ENCODE results near the gene NOS1AP. TPM values are rescaled to one million over a fixed set of nuclear protein-coding genes. Genes with fewer than 3 reads are reported as not detected.

NOS1AP gene
- total RNA-seq, 1 experiment from 2014 or later: 9.9 TPM

DNA sequence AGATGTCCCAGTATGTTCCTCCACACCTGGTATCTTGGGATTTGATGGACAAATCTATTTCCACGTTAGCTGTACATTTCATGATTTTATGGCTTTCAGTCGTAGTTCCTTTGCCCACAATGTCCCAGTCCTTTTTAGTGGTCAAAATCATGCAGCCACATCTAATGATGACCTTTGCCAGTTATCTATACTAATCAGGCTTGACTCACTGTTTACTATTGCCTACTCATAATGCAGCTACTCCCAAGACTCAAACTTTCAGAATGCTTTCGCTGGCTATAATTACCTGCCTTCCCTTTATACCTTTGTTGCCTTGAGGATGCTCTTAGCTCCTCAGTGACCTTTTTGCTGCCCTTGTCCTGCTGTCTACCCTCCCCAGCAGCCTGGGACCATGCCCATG lies 6.4 kb downstream of the NOS1AP start:
- Mint-ChIP-seq H3K27me3 (ENCODE audit: unreplicated experiment) (no peaks in the 10 kb centered on the region), H3K36me3 (ENCODE audit: insufficient read depth, unreplicated experiment) (peaks cover 1% of the 10 kb centered on the region), H3K27ac (ENCODE audit: unreplicated experiment) (peak overlapping the region; percentile 3), H3K4me1 (ENCODE audit: low read depth, unreplicated experiment) (peaks cover 61% of the 10 kb centered on the region), H3K4me3 (ENCODE audit: low read depth, unreplicated experiment) (no peak overlapping the region), H3K9me3 (ENCODE audit: low read depth, unreplicated experiment) (no peaks in the 10 kb centered on the region)
- CTCF ChIA-PET: no interaction called here
- intact Hi-C loops (cut with micrococcal nuclease; ENCODE audit: unreplicated experiment): no loop called here
- TF ChIP-seq, protein P1, sequence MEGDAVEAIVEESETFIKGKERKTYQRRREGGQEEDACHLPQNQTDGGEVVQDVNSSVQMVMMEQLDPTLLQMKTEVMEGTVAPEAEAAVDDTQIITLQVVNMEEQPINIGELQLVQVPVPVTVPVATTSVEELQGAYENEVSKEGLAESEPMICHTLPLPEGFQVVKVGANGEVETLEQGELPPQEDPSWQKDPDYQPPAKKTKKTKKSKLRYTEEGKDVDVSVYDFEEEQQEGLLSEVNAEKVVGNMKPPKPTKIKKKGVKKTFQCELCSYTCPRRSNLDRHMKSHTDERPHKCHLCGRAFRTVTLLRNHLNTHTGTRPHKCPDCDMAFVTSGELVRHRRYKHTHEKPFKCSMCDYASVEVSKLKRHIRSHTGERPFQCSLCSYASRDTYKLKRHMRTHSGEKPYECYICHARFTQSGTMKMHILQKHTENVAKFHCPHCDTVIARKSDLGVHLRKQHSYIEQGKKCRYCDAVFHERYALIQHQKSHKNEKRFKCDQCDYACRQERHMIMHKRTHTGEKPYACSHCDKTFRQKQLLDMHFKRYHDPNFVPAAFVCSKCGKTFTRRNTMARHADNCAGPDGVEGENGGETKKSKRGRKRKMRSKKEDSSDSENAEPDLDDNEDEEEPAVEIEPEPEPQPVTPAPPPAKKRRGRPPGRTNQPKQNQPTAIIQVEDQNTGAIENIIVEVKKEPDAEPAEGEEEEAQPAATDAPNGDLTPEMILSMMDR (IDR thresholded peaks at IDR 0.05; ENCODE audit: unreplicated experiment): no peak
- no peak for DNase-seq
- no TSS peak for BruUV-seq (replicated peaks)

DNA sequence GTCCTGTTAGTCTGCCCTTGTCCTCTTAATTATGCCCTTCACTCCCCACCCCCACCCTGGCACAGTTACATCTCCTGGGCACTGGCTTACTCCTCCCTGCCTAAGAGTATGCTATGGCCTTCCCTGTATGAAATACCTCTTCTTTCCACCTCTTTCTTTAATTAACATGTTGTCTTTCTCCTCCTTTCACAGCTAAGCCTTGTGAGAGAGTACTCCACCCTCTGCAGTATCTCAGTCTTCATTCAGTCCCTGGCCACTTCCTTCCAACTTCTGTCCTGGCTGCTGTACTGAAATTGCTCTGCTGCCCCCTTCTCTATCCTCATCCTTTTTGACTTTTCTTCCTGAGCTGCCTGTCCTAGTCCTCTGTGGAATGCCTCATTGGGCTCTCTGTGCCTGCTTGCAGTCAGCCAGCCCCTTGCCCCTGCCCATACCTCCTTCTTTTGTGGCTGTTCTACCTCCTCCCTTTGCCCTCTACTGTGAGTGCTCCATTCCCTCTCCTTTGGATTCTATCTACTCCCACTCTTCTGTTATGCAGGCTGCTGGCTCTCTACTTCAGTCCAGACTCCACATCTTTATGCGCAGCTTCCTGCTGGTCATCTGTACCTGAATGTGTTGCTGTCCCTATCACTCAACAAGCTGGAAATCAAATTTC lies 8.3 kb downstream of the NOS1AP start:
- Mint-ChIP-seq H3K36me3 (ENCODE audit: insufficient read depth, unreplicated experiment) (no peaks in the 10 kb centered on the region), H3K9me3 (ENCODE audit: low read depth, unreplicated experiment) (peaks cover 3% of the 10 kb centered on the region), H3K4me1 (ENCODE audit: low read depth, unreplicated experiment) (peaks cover 56% of the 10 kb centered on the region), H3K27me3 (ENCODE audit: unreplicated experiment) (no peaks in the 10 kb centered on the region), H3K4me3 (ENCODE audit: low read depth, unreplicated experiment) (no peak overlapping the region), H3K27ac (ENCODE audit: unreplicated experiment) (no peak overlapping the region)
- TF ChIP-seq, protein P1 (IDR thresholded peaks at IDR 0.05; ENCODE audit: unreplicated experiment): no peak
- CTCF ChIA-PET: no interaction called here
- DNase-seq: no peak
- BruUV-seq (replicated peaks): no TSS peak
- intact Hi-C loops (cut with micrococcal nuclease; ENCODE audit: unreplicated experiment): no loop called here

DNA sequence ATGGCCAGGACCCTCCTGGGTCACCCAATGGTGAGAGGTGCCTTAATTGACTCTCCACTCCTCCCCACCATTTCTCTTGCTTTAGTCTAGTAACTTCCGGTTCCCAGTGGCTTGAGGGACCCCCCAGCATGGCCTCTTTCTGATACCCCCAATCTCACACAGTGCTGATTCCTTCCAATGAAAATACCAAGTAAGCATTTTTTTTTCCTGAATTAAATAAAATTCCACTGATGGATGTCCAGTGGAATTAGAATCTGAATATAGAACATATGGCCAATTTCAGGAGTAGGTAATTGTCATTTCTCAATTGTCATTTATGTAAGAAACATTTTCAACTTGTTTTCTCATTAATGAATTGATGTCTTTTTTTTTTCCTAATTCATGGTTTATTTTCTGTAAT lies 9.5 kb downstream of the NOS1AP start:
- no peak overlapping the region for H3K27ac Mint-ChIP-seq (ENCODE audit: unreplicated experiment)
- TF ChIP-seq, protein P1 (IDR thresholded peaks at IDR 0.05; ENCODE audit: unreplicated experiment): no peak
- H3K4me3 Mint-ChIP-seq (ENCODE audit: low read depth, unreplicated experiment): no peak overlapping the region
- H3K27me3 Mint-ChIP-seq (ENCODE audit: unreplicated experiment): no peaks in the 10 kb centered on the region
- CTCF ChIA-PET: no interaction called here
- no peaks in the 10 kb centered on the region for H3K36me3 Mint-ChIP-seq (ENCODE audit: insufficient read depth, unreplicated experiment)
- intact Hi-C loops (cut with micrococcal nuclease; ENCODE audit: unreplicated experiment): no loop called here
- H3K4me1 Mint-ChIP-seq (ENCODE audit: low read depth, unreplicated experiment): peaks cover 56% of the 10 kb centered on the region
- H3K9me3 Mint-ChIP-seq (ENCODE audit: low read depth, unreplicated experiment): peaks cover 5% of the 10 kb centered on the region
- no TSS peak for BruUV-seq (replicated peaks)
- DNase-seq: no peak

DNA sequence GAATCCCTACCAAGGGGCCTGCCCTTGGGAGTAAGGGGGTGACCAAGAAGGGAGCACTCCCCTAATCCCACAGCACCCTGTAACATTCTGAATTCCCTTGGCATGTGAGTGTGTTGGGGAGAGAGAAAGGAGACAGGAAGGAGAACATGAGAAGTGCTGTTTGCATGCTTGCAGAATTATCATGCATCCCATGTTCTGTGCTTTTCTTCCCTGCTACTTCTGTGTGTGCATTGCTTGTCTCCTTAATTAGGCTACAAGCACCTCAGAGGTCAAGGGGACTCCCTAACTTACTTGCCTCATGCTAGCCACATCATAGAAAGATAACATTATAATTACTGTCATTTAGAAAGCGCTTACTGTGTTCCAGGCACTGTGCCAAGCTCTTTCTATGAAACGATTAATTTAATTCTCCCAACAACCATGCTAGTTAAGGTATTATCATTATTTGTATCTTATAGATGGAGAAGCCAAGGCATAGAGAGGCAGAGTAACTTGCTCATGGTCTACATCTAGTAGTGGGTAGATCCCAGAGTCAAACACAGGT lies 11.1 kb downstream of the NOS1AP start:
- H3K9me3 Mint-ChIP-seq (ENCODE audit: low read depth, unreplicated experiment): peaks cover 6% of the 10 kb centered on the region
- no peak overlapping the region for H3K27ac Mint-ChIP-seq (ENCODE audit: unreplicated experiment)
- no peak for DNase-seq
- TF ChIP-seq, protein P1 (IDR thresholded peaks at IDR 0.05; ENCODE audit: unreplicated experiment): no peak
- H3K4me3 Mint-ChIP-seq (ENCODE audit: low read depth, unreplicated experiment): no peak overlapping the region
- H3K27me3 Mint-ChIP-seq (ENCODE audit: unreplicated experiment): no peaks in the 10 kb centered on the region
- peaks cover 41% of the 10 kb centered on the region for H3K4me1 Mint-ChIP-seq (ENCODE audit: low read depth, unreplicated experiment)
- intact Hi-C loops (cut with micrococcal nuclease; ENCODE audit: unreplicated experiment): no loop called here
- CTCF ChIA-PET: no interaction called here
- H3K36me3 Mint-ChIP-seq (ENCODE audit: insufficient read depth, unreplicated experiment): no peaks in the 10 kb centered on the region
- BruUV-seq (replicated peaks): no TSS peak

All from Calu3 (cell line).